Mesothelial cell of epicardium (in vitro differentiated cells): ENCODE results near the gene SLN. TPM values are rescaled to one million over a fixed set of nuclear protein-coding genes. Genes with fewer than 3 reads are reported as not detected.

Experiments
- DNase-seq, 2 experiments: peaks; one replicate each; pipeline ENCODE4 v3.0.0; 2021; ENCODE audit warnings: low spot score in 2 of 2; ENCODE audit not compliant: unreplicated experiment in 2 of 2
- H3K27ac Mint-ChIP-seq: 2 replicates; pipeline ENCODE4 v1.8.0; 2021; ENCODE audit warnings: mixed read lengths
- H3K27me3 Mint-ChIP-seq: 2 replicates; pipeline ENCODE4 v1.8.0; 2021; ENCODE audit warnings: low read depth, mixed read lengths
- H3K36me3 Mint-ChIP-seq: 2 replicates; pipeline ENCODE4 v1.8.0; 2021; ENCODE audit warnings: mixed read lengths
- H3K4me1 Mint-ChIP-seq: 2 replicates; pipeline ENCODE4 v1.8.0; 2021; ENCODE audit warnings: mixed read lengths
- H3K4me3 Mint-ChIP-seq: 2 replicates; pipeline ENCODE4 v1.8.0; 2021; ENCODE audit warnings: mild to moderate bottlenecking, moderate library complexity, mixed read lengths
- H3K9me3 Mint-ChIP-seq: 2 replicates; pipeline ENCODE4 v1.8.0; 2021; ENCODE audit warnings: mixed read lengths
- total RNA-seq: library from RNA; stranded (reverse); gene quantifications from 3 replicates; pipeline ENCODE4 v1.2.1, GENCODE V29; 2021
- TF ChIP-seq, protein P1 (sequence below): fragments of 200-600 bp; sonication (generic); IDR thresholded peaks from one replicate; pipeline ENCODE4 v1.5.0; 2021; ENCODE audit warnings: antibody characterized with exemption; ENCODE audit not compliant: unreplicated experiment

SLN gene
- total RNA-seq, 1 donor from 2014 or later = not detected

DNA sequence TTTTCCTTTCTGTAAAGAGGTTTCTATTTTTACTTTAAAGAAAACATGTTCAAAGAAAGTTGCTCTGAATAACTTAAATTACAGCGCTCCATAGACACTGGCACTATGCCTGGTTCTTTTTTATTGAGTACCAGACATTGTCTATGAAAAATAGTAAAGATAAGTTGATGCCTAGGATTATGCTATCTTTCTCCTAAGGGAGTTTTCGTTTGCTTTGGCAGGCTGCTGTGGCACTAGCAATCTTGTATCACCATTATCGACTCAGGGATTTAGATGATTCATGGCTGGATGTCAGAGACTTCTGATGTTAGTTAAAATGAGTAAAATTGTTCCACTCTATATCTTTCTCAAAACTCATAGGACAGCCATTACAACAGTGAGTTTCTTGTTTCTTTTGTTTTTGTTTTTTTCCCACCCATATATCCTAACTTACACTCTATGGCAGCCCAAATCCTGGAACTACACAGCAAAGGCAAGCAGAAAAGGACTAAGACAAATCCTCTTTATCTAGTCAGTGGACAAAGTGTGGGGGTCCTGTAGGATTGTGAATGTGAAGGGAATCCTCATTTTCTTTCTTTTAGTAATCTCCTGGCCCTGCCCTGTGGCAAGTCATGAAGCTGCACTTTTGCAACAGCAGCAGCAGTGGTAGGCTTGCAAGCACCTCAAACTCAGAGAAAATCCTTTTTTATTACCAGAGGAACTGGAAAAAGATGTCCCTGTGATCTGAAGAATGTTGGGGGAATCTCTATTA, 20.7 kb downstream of the SLN start:
- DNase-seq = no peak
- Mint-ChIP-seq H3K4me3 (no peak overlapping the region), H3K9me3 (peaks cover 17% of the 10 kb centered on the region), H3K27me3 (peaks cover 10% of the 10 kb centered on the region), H3K27ac (peak overlapping the region; percentile 86), H3K4me1 (peaks cover 16% of the 10 kb centered on the region), H3K36me3 (peaks cover 4% of the 10 kb centered on the region)
- TF ChIP-seq, protein P1, sequence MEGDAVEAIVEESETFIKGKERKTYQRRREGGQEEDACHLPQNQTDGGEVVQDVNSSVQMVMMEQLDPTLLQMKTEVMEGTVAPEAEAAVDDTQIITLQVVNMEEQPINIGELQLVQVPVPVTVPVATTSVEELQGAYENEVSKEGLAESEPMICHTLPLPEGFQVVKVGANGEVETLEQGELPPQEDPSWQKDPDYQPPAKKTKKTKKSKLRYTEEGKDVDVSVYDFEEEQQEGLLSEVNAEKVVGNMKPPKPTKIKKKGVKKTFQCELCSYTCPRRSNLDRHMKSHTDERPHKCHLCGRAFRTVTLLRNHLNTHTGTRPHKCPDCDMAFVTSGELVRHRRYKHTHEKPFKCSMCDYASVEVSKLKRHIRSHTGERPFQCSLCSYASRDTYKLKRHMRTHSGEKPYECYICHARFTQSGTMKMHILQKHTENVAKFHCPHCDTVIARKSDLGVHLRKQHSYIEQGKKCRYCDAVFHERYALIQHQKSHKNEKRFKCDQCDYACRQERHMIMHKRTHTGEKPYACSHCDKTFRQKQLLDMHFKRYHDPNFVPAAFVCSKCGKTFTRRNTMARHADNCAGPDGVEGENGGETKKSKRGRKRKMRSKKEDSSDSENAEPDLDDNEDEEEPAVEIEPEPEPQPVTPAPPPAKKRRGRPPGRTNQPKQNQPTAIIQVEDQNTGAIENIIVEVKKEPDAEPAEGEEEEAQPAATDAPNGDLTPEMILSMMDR = no peak

DNA sequence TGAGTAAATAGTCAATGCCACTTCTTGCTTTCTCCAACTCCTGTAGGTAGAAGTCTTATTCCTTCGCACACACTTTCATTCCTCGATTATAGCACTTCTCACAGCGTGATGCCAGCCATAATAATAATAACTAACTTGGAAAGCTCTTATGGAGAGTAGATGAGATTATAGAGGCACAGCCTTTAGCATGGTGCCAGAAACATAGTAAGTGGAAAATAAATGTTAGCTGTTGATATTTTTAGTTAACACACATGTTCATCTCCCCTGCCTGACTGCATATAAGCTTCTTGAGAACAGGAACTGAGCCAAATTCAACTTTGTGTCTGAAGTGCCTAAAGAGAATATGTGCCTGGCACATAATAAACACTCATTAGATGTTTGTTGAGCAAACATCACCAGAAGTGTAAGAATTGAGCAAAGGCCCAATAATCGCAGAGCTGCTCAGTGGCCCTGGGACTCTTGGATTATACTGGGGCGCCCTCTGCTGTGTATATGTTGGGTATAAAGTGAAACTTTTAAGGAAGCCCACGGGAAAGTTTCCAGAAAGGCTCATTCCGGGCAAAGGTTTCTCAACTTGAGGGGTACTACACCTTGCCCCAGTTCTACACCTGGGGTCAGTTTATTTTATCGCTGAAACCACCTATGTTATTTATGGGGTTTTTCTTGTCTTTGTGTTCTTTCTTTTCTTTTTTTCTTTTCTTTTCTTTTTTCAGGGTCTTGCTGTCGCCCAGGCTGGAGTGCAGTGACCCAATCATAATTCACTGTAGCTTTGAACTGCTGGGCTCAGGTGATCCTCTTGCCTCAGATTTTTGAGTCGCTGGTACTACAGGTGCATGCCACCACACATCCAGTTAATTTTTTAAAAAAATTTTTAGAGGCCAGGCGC, 22.3 kb downstream of the SLN start:
- Mint-ChIP-seq H3K36me3 (peaks cover 4% of the 10 kb centered on the region), H3K4me3 (no peak overlapping the region), H3K27ac (no peak overlapping the region), H3K4me1 (peaks cover 16% of the 10 kb centered on the region), H3K27me3 (peaks cover 13% of the 10 kb centered on the region), H3K9me3 (peaks cover 15% of the 10 kb centered on the region)
- TF ChIP-seq, protein P1 = peak; percentile 30
- DNase-seq = peak; percentile 39 to 73

DNA sequence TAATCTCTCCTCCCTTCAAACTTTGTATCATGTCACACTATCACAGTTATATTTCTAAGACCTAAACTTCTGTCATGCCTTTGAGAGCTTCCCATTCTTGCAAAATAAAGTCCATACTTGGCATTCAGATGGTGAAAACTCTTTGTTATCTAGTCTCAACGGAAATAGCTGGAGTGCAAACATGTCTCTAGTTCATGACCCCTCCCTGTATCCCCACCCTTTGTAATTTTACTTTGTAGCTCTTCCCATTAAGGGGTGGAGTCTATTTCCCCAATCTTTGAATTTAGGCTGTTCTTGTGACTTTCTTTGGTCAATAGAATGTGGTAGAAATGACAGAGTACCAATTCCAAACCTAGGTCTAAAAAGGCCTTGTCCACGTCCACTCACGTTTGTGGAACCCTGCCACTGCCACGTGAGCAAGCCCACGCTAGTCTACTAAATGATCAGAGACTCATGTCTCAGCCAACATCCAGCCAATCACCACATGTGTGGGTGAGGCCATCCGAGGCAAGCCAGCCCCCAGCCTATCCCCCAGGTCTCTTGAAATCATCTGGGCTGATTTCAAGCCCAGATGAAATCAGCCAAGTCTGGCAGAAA, 23.4 kb downstream of the SLN start:
- Mint-ChIP-seq H3K27me3 (peaks cover 13% of the 10 kb centered on the region), H3K4me1 (peaks cover 16% of the 10 kb centered on the region), H3K36me3 (peaks cover 4% of the 10 kb centered on the region), H3K9me3 (peaks cover 7% of the 10 kb centered on the region), H3K27ac (no peak overlapping the region), H3K4me3 (no peak overlapping the region)
- DNase-seq = no peak
- TF ChIP-seq, protein P1 = no peak

DNA sequence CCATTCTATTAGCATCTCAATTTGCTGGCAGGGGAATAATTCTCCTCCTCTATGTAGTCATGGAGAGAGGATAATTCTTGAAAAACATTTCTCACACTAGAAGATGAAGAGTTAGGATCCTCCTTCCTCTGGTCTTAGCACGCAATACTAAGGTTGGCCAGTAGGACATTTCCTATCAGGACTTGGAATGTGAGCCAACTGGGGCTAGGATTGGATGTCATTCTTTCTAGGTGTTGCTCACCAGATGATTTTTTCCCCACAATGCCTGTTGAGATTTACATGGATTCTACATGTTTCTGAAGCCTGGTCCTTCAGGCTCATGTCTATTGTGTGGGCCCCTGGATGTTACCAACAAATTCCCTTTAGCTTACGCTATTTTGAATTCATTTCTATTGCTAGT, 28.0 kb downstream of the SLN start:
- TF ChIP-seq, protein P1 = peak; percentile 70
- Mint-ChIP-seq H3K4me3 (no peak overlapping the region), H3K4me1 (no peaks in the 10 kb centered on the region), H3K27ac (no peak overlapping the region), H3K27me3 (peaks cover 17% of the 10 kb centered on the region), H3K36me3 (no peaks in the 10 kb centered on the region), H3K9me3 (peaks cover 3% of the 10 kb centered on the region)
- DNase-seq = no peak

DNA sequence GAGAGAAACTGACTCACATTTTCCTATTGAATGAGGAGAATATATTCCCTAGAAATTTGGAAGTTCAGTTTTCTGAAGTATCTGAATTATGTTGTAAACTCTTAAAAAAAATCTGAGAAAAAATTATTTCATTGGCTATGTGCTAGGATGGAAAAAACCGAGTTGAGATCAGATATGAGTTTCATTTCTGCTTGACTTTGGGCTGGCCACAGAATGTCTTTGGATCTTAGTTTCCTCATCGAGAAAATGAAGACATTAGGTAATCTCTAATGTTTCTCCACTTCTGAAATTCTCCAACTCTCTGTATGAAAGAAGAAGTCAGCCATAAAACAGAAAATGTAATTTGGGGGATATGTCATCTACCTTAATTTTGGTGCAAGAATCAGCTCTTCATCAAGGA, 28.8 kb downstream of the SLN start:
- no peaks in the 10 kb centered on the region for H3K36me3 Mint-ChIP-seq
- H3K4me3 Mint-ChIP-seq = no peak overlapping the region
- DNase-seq = no peak
- TF ChIP-seq, protein P1 = no peak
- H3K27me3 Mint-ChIP-seq = peaks cover 15% of the 10 kb centered on the region
- H3K9me3 Mint-ChIP-seq = peaks cover 3% of the 10 kb centered on the region
- H3K4me1 Mint-ChIP-seq = peaks cover 2% of the 10 kb centered on the region
- no peak overlapping the region for H3K27ac Mint-ChIP-seq
